ENCODE data around the gene MRPL43. TPM values are rescaled to one million over a fixed set of nuclear protein-coding genes. Genes with fewer than 3 reads are reported as not detected.

MRPL43 gene
- total RNA-seq, 1 experiment from 2014 or later, result 107 TPM

DNA sequence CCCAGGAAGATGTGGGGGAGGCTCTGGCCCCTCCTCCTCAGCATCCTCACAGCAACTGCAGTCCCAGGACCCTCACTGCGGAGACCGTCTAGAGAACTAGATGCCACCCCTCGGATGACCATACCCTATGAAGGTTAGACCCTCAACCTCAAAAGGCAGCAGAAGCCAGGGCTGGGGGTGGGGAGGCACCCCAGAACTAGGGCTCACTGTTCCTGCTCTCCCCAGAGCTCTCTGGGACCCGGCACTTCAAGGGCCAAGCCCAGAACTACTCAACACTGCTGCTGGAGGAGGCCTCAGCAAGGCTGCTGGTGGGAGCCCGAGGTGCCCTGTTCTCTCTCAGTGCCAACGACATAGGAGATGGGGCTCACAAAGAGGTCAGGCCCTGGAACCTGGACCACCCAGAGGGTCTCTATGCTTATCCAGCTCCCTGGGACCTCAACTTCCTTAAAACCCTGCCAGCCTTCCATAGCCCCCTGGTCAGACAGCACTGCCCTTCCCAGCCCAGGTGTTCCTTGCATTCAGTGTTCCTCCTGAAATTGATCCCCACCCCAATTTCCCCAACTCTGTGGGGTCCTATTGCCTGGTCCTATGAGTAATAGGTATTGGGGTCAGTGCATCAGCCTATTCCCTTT lies 14.3 kb downstream of the MRPL43 start:
- DNase-seq, result peak; percentile 13
- no peaks in the 10 kb centered on the region for H3K36me3 ChIP-seq (replicated peaks; ENCODE audit: control insufficient read depth, insufficient read depth, low read length)
- H3K27me3 ChIP-seq (ENCODE audit: control insufficient read depth, insufficient read depth, low read length), result peaks cover 2% of the 10 kb centered on the region; the same call in 1 of the 2 replicates
- H3K4me3 ChIP-seq (ENCODE audit: insufficient read depth, low read depth, low read length), result no peak overlapping the region

GRCh38 chr10:100972115-100972903 lies 15.0 kb downstream of the MRPL43 start:
- Histone ChIP-seq H3K27me3 (ENCODE audit: control insufficient read depth, insufficient read depth, low read length) (peaks cover 2% of the 10 kb centered on the region; the same call in 1 of the 2 replicates), H3K4me3 (ENCODE audit: insufficient read depth, low read depth, low read length) (no peak overlapping the region), H3K36me3 (replicated peaks; ENCODE audit: control insufficient read depth, insufficient read depth, low read length) (no peaks in the 10 kb centered on the region)
- DNase-seq, result peak; percentile 47

GRCh38 chr10:100970914-100971811 lies 16.1 kb downstream of the MRPL43 start:
- H3K4me3 ChIP-seq (ENCODE audit: insufficient read depth, low read depth, low read length), result no peak overlapping the region
- peak; percentile 40 for DNase-seq
- H3K27me3 ChIP-seq (ENCODE audit: control insufficient read depth, insufficient read depth, low read length), result peaks cover 2% of the 10 kb centered on the region; the same call in 1 of the 2 replicates
- no peaks in the 10 kb centered on the region for H3K36me3 ChIP-seq (replicated peaks; ENCODE audit: control insufficient read depth, insufficient read depth, low read length)

DNA sequence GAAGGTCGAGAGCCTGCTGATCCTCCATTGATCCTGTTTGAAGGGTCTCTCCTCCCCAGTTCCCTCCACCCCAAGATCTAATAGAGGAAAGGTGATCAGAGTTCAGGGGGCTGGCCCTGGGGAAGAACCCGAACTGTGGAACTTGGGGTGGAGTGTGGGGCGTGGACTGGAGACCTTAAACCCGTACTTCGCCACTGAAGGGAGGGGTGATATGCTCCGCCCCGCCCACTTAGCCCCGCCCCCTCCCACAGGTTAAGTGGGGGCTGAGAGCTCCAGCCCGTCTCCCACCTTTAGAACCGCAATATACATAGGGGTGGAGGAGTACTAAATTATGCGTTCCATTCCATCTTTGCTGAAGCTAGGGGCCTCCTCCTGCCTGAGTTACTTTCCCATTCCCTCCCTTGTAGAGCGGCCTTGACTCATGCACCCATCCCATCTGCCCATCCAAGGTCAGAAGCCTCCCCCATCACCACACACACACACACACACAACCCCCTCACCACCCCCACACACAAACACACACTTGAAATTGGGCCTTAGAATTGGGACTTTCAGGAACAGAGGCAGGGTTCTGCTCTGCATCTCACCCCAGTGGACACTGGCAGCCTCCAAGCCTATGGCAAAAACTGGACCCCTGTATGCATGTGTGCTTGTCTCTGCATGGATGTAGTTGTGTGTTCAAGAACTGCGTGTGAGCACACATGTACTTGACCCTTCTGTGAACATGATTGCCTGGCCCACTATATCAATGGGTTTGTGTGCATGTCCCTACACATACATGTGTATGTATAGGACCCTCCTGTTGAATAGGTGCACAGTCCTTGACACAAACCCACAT lies 17.0 kb downstream of the MRPL43 start:
- peaks cover 2% of the 10 kb centered on the region; the same call in 1 of the 2 replicates for H3K27me3 ChIP-seq (ENCODE audit: control insufficient read depth, insufficient read depth, low read length)
- peak; percentile 86 for DNase-seq
- no peaks in the 10 kb centered on the region for H3K36me3 ChIP-seq (replicated peaks; ENCODE audit: control insufficient read depth, insufficient read depth, low read length)
- peak overlapping the region; percentile 75 for H3K4me3 ChIP-seq (ENCODE audit: insufficient read depth, low read depth, low read length)

DNA sequence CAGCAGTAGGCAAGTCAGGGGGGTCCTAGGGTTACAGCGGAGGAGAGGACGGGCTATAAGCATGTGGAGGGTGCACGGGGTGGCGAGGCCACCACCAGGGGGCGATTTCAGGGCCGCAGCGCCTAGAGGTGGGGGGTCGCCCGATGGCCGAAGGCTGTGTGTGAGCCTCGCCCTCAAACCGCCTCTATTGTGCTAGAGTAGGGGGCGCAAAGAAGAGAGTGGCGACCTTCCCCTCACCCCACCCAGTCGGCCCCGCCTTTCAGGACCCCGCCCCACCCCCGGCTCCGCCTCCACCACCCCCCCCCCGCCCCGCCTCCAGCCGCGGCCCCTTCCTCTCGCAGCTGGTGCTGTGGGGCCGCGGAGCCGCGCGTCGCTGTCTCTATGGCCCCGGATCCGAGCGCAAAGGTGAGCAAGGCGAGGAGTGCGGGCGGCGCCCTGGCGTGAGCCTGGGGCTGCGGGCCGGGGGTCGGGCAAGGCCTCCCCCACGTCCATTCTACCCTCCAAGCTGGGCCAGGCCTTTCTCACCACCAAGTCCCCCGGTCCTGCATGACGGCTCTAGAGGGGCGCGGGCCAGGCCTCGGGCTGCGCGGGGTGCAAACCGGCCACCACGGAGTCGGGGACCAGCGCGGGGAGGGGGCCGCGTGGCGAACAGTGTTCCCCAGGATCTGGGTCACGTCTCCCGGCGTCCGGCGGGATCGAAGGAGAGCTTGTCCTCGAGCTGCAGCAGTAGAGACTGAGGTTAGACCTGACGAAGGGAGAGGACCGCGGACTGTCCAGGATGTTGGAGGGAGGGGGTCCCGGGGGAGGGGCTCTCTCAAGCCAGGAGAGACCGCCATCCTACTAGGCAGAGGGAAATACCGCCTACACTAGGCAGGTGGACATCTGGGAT lies 17.9 kb downstream of the MRPL43 start, which contains the start of gene SEMA4G:
SEMA4G (plus strand) TSS at position 318 of the 889 bp plus-strand sequence. CDS start 3,409 bp downstream, outside the sequence.
- peak within 1 kb of the TSS; percentile 75 for H3K4me3 ChIP-seq (ENCODE audit: insufficient read depth, low read depth, low read length)
- DNase-seq, result peak; percentile 98
- H3K36me3 ChIP-seq (replicated peaks; ENCODE audit: control insufficient read depth, insufficient read depth, low read length), result no peaks in the 10 kb centered on the region
- H3K27me3 ChIP-seq (ENCODE audit: control insufficient read depth, insufficient read depth, low read length), result peaks cover 2% of the 10 kb centered on the region; the same call in 1 of the 2 replicates

- H3K4me3 ChIP-seq (ENCODE audit: insufficient read depth, low read depth, low read length), result peak overlapping the region; percentile 75
- H3K36me3 ChIP-seq (replicated peaks; ENCODE audit: control insufficient read depth, insufficient read depth, low read length), result no peaks in the 10 kb centered on the region
- peaks cover 2% of the 10 kb centered on the region; the same call in 1 of the 2 replicates for H3K27me3 ChIP-seq (ENCODE audit: control insufficient read depth, insufficient read depth, low read length)
- DNase-seq, result no peak
Measured at GRCh38 chr10:100968863-100969186, 18.5 kb downstream of the MRPL43 start.

- Histone ChIP-seq H3K4me3 (ENCODE audit: insufficient read depth, low read depth, low read length) (no peak overlapping the region), H3K27me3 (ENCODE audit: control insufficient read depth, insufficient read depth, low read length) (peaks cover 2% of the 10 kb centered on the region; the same call in 1 of the 2 replicates), H3K36me3 (replicated peaks; ENCODE audit: control insufficient read depth, insufficient read depth, low read length) (no peaks in the 10 kb centered on the region)
- no peak for DNase-seq
Measured at GRCh38 chr10:100968062-100968736, 19.1 kb downstream of the MRPL43 start.

- H3K27me3 ChIP-seq (ENCODE audit: control insufficient read depth, insufficient read depth, low read length), result peaks cover 2% of the 10 kb centered on the region; the same call in 1 of the 2 replicates
- H3K36me3 ChIP-seq (replicated peaks; ENCODE audit: control insufficient read depth, insufficient read depth, low read length), result no peaks in the 10 kb centered on the region
- DNase-seq, result no peak
- H3K4me3 ChIP-seq (ENCODE audit: insufficient read depth, low read depth, low read length), result no peak overlapping the region
Measured at GRCh38 chr10:100967332-100967731, 20.0 kb downstream of the MRPL43 start.

DNA sequence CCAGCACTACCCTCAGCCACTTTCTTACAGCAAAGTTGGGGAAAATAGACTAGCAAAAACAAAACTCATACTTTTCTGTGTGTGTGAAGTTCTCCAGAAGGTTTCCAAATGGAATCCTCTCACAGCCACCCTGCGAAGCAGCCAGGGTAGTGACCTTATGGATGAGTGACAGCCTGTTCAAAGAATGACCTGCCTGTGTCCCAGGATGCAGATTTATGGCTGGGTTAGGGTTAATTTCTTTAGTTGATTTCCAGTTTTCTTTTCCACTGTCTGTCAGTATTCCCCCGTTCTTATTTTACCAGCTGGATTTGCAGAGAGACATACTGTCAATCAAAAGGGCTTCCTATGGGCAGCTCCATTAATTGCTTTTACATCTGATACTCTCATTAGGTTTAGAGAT lies 20.4 kb downstream of the MRPL43 start:
- DNase-seq, result no peak
- Histone ChIP-seq H3K27me3 (ENCODE audit: control insufficient read depth, insufficient read depth, low read length) (peaks cover 2% of the 10 kb centered on the region; the same call in 1 of the 2 replicates), H3K36me3 (replicated peaks; ENCODE audit: control insufficient read depth, insufficient read depth, low read length) (no peaks in the 10 kb centered on the region; the same call in 1 of the 2 replicates), H3K4me3 (ENCODE audit: insufficient read depth, low read depth, low read length) (no peak overlapping the region)

GRCh38 chr10:100965820-100966219 lies 21.5 kb downstream of the MRPL43 start:
- no peak overlapping the region for H3K4me3 ChIP-seq (ENCODE audit: insufficient read depth, low read depth, low read length)
- no peak for DNase-seq
- H3K27me3 ChIP-seq (ENCODE audit: control insufficient read depth, insufficient read depth, low read length), result peaks cover 2% of the 10 kb centered on the region; the same call in 1 of the 2 replicates
- no peaks in the 10 kb centered on the region; the same call in 1 of the 2 replicates for H3K36me3 ChIP-seq (replicated peaks; ENCODE audit: control insufficient read depth, insufficient read depth, low read length)

DNA sequence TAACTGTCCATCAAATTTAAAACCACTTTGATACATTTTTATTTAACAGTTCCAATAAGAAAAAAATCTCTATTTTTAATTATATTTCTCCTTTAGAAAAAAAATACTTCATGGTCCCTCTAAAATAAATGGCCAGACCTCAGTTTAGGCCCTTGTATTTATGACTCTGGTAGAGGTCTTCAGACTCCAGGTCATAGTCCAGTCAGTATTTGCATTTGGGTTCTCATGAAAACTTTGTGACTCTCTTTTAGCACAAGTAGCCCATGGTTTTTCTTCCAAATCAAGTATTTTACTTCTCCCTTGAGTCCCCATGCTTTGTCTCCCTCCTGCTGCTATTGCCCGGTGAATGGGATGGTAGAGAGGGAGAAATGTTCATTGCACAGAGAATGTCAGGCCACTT lies 23.5 kb downstream of the MRPL43 start:
- no peak overlapping the region for H3K4me3 ChIP-seq (ENCODE audit: insufficient read depth, low read depth, low read length)
- H3K27me3 ChIP-seq (ENCODE audit: control insufficient read depth, insufficient read depth, low read length), result no peaks in the 10 kb centered on the region; the same call in 1 of the 2 replicates
- no peaks in the 10 kb centered on the region; the same call in 1 of the 2 replicates for H3K36me3 ChIP-seq (replicated peaks; ENCODE audit: control insufficient read depth, insufficient read depth, low read length)
- no peak for DNase-seq

DNA sequence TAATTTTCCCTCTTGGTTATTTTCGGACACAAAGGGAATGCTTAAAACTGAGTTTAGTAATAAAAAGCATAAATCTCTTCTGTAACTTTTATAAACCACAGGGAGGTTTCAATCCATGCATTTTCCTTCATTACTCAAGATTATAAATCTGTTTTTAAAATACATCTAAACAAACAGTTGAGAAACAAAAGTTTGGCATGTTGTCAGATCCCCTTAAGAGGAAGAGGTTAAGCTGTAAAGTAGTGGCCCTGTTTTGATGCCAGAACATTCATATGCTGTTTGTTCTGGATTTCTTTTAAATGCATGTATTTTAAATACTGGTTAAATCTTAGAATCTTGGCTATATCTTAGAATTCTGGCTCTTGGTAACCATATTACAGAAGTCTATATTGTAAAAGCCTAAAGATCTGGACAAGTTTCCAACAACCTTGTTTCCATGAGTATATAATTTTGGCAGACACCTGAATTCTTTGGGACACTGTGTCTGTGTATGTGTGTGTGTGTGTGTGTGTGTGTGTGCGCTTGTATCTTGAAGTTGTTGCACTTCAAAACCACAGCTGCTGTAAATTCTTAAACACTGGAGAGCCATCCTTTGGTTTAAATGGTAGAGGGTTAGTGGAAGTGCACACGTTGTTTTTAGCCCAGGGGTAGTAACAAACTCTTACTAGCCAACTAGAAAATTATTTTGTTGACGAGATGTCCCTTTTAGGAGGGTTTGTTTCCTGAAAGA lies 24.8 kb downstream of the MRPL43 start:
- no peak for DNase-seq
- H3K27me3 ChIP-seq (ENCODE audit: control insufficient read depth, insufficient read depth, low read length), result no peaks in the 10 kb centered on the region
- H3K36me3 ChIP-seq (replicated peaks; ENCODE audit: control insufficient read depth, insufficient read depth, low read length), result no peaks in the 10 kb centered on the region; the same call in 1 of the 2 replicates
- H3K4me3 ChIP-seq (ENCODE audit: insufficient read depth, low read depth, low read length), result no peak overlapping the region
